Keratinocyte (primary cell): Measurements from ENCODE around the gene MAGI2.

Source experiments
- CTCF ChIP-seq, 3 experiments: IDR thresholded peaks in 1 of 3; conservative IDR thresholded peaks in 1 of 3; optimal IDR thresholded peaks in 1 of 3; 2 replicates in 2 of 3; 3 replicates in 1 of 3; pipeline versions ENCODE3 to v1.5.1; 2011; ENCODE audit warnings: low read length in 3 of 3, mild to moderate bottlenecking in 3 of 3, moderate library complexity in 2 of 3, control low read depth in 1 of 3, inconsistent platforms in 1 of 3; ENCODE audit not compliant: insufficient read depth in 2 of 3; ENCODE audit errors: extremely low read depth in 1 of 3
- EZH2 ChIP-seq: IDR thresholded peaks from one replicate; pipeline ENCODE4 v1.6.1; 2012; ENCODE audit warnings: inconsistent platforms, mild to moderate bottlenecking, low read length, moderate library complexity

GRCh38 chr7:78529392-78529791, 924.1 kb downstream of the MAGI2 start:
- TF ChIP-seq CTCF (optimal IDR thresholded peaks at IDR 0.05 in 1 of 3, IDR thresholded peaks at IDR 0.05 in 1 of 3, conservative IDR thresholded peaks at IDR 0.05 in 1 of 3; ENCODE audit: extremely low read depth in 1 of 3, insufficient read depth in 2 of 3, low read length in 3 of 3) (no peak), EZH2 (no peak)
